Stimulated activated naive CD4-positive, alpha-beta T cell treated with Interleukin-2 at 50 U/mL for 16 hours (primary cell): Measurements from ENCODE around the gene GID8.

Experiments
- DNase-seq: peaks from one replicate; lab custom pipeline; 2025; lab: John Stamatoyannopoulos, UW

Gene GID8

DNA sequence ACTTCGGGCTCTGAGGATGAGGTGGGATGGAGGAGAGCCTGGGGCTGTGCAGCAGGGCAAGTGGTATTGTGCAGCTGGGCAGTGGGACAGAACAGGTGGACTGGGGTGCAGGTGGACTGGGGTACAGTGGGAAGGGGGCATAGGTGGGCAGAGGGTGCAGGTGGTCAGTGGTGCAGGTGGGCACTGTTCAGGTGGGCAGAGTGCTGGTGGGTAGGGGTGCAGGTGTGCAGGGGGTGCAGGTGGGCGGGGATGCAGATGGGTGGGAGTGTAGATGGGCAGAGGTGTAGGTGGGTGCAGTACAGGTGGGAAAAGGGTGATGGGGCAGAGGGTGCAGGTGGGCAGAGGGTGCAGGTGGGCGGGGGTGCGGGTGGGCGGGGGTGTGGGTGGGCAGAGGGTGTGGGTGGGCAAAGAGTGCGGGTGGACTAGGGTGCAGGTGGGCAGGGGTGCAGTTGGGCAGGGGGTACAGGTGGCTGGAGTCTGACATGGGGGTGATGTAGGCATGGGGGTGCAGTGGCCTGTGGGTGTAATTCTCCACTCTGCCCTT, 48.4 kb downstream of the GID8 start:
- no peak for DNase-seq

DNA sequence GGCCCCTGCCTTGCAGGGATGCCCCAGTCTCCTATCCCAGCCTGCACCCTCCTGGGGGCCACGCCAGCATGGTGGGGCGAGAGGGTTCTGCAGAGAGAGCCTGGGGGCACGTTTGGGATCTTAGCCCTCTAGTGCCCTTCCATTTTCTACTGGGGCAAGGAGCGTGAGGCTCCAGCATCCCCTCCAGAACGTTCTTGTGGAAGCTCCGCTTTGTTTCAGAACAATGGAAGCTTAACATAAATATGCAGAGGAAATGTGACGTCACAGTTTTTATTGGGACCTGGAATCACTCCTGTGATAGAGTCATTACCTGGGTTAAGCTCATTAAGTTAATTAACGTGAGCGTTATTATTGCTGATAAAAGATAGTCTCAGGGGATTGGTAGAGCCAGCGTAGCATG, 49.2 kb downstream of the GID8 start:
- no peak for DNase-seq

DNA sequence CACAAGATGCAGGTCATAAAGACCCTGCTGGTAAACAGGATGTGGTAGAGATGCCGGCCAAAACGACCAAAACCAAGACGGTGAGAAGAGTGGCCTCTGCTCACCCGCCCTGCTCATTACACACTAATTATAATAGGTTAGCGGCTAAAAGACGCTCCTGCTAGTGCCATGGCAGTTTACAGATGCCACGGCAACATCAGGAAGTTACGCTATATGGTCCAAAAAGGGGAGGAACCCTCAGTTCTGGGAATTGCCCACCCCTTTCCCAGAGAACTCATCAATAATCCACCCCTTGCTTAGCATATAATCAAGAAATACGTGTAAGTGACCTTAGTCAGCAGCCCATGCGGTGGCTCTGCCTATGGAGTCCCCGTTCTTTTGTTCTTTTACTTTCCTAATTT, 51.3 kb downstream of the GID8 start:
- peak; percentile 8 for DNase-seq

DNA sequence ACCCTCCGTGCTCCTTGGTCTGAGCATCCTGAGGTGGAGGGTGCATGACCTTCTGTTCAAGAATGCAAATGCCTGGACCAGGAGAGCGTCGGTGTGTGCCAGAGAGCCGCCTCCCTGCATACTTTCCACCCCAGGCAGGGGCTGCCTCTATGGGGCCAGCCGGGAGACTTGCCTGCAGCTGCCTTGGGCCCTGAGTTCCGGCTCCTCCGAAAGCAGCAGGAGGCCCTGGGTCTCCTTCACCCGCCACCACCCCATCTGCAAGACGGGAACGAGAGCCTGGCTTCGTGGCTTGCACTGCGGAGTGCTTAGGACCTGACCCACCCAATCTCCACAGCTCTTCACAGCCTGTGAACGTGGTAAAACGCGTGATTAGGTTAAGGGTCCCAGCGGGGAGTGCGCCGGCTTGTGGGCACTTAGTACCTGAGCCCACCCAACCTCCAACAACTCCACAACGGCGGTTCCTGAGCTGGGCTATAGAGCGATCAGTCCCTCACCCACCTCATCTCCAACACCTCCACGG, 52.4 kb downstream of the GID8 start:
- DNase-seq: no peak

DNA sequence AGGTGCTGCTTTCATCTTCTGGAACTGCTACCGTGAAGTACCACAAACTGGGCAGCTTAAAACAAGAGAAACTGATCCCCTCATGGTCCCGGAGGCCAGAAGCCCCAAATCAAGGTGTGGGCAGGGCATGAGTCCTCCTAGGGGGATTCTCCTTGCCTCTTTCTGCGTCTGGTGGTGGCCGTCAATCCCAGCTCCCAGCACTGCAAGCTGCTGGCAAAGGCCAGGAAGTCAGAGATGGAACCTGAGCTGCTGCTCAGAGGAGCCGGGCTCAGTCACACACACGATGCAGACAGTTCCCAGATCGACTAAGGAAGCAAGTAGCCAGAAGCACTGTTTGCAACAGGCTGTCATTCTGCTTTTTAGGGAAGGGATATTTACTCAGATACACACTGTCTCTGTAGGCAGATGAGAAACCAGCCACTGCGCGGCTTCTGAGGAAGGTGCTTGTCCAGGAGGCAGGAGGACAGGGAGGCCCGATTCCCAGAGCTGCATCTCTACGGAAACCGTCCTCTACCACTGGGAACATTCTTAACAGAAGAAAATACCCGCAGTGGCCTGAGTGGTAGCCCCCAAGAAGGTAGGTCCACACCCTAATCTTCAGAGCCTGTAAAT, 53.4 kb downstream of the GID8 start:
- DNase-seq: no peak

DNA sequence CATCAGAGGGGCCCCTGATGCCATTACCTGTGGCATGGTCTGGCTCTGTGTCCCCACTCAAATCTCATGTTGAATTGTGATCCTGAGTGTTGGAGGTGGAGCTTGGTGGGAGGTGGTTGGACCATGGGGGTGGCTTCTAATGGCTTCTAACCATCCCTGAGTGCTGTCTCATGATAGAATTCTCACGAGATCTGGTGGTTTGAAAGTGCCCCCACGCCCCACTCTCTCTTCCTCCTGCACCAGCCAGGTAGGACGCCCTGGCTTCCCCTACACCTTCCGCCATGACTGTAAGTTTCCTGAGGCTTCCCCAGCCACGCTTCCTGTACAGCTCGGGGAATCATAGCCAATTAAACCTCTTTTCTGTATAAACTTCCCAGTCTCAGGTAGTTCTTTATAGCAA, 53.9 kb downstream of the GID8 start:
- no peak for DNase-seq

DNA sequence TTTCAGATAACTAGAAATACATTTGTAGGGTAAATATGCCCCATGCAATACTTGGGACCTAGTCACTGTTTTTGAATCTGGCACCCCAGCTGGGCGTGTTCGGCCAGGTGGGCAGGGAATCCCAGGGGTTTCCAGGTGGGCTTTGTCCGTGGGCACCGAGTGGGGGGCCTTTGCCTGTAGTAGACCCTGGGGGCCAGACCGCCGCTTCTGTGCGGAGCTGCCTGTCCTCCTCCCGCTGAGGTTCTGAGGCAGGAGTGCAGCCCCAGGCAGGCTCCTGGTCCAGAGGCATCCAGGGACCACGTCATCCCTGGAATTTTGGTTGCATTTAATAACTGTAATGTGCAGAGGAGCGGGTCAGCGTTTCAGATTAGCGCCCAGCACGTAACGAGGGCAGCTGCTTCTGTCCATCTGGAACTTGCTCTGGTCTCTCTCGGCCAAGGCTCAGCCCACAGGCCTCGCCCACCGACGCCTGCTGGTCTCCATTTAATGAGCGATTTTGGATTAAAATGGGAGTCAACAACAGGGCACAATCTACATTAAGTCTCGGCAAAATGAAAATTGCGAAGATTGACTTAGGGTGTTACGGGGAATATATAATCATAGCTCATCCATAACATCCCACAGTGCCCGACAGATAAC, 56.0 kb downstream of the GID8 start:
- DNase-seq: no peak

DNA sequence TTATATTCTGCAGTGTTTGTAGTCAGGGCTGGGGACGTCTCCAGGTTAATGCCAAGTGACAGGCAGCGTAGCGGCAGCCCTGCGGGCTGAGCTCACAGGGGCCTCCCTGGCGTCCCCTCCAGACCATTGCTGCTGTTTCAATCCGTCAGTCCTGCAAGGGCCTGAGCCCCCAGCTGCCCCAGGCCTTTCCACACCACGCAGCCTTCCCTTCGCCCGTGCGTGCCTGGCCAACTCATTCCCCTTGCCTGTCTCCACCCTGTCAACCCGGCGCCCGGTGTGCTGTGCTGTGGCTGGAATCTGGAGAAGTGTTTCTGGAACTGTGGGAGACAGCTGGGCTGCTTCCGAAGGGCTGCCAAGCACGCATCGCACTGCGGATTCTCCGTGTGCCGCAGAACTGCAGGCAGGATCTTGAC, 56.9 kb downstream of the GID8 start:
- DNase-seq: no peak

DNA sequence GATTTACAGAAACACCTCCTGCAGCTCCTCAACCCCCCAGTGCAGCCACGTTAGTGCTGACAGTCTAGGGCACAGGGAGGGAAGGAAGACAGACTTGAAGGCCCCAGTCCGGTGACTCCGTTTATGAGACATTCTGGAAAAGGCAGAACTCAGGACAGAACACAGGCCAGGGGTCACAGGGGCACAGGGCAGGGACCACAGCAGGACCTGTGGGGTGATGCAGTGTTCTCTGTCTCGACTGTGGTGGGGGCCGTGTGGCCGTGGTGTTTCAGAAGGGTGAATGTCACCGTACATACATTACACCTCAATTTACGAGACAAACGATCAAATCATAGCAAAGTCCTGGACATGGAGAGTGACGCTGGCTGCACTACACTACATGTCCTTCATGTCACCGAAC, 57.5 kb downstream of the GID8 start:
- no peak for DNase-seq

DNA sequence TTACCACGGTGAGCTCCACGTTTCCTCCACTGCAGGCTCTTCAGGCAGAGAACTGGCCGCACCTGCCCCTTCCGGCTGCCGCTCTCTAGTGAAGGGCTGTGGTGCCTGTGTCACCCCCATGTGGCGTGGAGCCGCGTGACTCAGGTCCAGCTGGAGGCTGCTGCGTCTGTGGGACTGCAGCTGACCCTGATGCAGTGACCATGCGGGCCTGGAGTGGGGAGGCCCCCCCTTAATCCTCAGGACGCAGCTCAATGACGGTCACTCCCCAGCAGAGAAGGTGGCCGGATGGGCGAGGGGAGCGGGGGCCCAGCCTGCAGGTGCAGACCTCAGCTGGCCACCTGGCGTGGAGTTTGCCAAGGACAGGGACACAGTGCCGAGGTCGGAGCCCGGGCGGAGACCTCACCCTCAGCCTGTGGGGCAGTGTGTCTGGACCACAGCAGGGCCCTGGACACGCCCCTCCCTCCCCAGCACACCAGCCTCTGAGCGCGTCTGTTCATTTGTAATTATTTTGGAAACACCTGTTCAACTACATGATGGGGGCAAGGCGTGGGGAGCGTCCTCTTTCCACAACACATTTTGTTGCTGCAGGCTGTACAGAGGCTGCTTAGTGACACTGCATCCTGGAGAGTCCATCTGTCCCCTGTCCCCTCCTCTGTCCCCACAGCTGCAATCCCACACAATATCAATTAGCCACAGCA, 58.1 kb downstream of the GID8 start:
- no peak for DNase-seq

DNA sequence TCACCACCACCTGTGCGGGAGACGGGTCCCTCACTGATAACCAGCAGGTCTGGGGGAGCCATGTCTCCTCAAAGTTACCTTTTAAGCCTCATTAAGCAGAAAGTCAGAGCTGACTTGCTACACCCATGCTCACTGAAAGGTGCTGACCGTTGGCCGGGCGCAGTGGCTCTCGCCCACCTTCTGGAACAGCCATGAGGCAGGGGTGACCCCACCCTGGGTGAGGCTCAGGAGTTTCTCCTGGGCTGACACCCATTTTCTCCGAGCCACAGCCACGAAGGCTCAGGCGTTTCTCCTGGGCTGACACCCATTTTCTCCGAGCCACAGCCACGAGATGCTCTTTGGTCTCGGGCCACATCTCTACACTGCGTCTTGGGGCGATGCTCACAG, 58.6 kb downstream of the GID8 start:
- DNase-seq: no peak

DNA sequence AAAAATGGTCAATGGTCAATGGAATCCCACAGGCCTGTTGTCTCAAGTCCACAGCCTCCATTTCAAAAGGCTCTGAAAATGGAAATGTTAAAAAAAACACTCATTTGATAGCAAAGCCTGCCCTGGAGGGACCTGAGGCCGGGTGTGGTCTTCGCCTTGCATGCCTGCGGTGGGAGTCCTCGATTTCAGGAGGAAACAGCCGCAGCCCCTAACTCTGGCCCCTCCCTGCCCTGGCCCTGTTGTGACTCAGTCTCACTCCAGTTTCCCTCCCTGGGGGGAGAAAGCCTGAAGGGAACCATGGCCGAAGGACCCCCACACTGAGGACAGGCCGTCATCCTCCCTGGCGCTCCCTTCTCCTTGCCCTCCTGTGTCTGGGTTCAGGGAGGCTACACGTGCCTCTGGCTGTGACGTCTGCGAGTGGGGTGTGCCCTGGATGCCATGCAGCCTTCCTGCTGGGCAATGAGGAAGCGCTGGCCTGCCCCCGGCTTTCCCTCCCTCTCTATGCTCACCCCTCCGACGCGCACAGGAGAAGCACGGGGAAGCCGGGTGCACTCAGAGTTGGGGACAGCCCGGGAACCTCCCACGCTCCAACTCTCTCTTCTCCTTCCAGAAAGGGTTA, 59.6 kb downstream of the GID8 start:
- DNase-seq: no peak
